GM21619 (cell line): Measurements from ENCODE around the gene SCGB1C2.

Source experiments
- ATAC-seq: cut with Tn5 transposase; IDR thresholded peaks from one replicate; pipeline ENCODE4 v1.9.1; 2021; ENCODE audit not compliant: unreplicated experiment

The SCGB1C2 gene

DNA sequence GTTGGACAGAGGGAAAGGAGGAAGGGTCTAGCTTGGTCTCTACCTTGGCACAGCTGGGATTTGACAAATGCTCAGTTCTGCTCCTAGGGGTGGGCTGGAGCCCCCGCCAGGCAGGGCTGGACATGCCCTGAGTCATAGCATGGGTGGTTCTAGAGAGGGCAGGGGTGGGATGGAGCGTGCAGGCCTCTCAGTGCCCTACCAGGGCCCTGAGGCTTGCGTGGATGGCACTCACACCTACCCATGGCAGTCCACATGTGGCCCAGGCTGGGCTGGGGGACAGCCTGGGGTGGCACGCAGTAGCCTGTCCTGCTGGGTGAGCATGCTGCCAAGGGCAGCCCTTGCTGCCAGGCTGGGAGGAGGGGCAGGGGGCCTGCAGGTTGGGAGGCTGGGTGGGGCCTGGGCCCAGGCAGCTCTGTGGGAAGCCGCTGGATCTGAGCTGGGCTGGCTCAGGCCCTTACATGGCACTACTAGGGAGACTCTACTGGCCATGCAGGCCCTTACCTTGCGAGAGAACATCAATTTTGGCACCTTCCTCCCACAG, 32.8 kb downstream of the SCGB1C2 start:
- ATAC-seq, result no peak

DNA sequence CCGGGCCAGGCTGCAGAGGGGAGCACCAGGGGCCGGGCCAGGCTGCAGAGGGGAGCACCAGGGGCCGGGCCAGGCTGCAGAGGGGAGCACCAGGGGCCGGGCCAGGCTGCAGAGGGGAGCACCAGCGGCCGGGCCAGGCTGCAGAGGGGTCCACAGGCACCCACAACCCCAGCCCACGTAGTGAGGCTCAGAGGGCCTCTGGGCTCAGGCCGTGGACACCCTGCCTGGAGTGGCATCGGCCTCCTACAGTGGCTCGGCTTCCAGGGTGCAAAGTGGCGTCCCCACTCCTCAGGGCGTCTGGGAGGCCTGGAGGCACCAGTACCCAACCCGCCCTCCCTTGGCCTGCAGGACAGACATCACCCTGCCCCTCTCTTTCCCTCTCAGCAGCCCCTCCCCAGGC, 34.5 kb downstream of the SCGB1C2 start:
- no peak for ATAC-seq

DNA sequence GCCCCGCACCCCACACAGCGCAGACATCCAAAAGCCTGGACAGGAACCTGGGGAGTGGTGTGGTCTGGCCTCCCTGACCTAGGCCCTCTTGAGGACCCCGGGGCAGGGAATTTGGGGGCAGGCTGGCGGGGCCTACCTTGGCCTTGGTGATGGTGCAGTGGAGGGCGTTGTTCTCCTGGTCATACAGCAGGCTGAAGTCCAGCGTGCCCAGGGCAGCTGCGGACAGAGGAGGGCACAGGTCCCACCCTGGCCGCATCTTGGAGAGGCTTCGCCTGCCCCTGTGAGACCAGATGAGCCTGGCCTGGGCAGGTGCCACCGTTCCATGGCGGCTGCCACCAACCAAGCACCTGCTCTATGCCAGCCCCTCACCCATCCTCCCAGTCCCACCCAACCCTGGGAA, 35.0 kb downstream of the SCGB1C2 start:
- ATAC-seq, result no peak

- no peak for ATAC-seq
Measured at GRCh38 chr17:173166-173911, 36.0 kb downstream of the SCGB1C2 start.

GRCh38 chr17:177155-177554, 39.8 kb downstream of the SCGB1C2 start:
- no peak for ATAC-seq

GRCh38 chr17:177762-178161, 40.4 kb downstream of the SCGB1C2 start:
- ATAC-seq, result no peak

- no peak for ATAC-seq
Measured at GRCh38 chr17:178292-179065, 41.1 kb downstream of the SCGB1C2 start.

- ATAC-seq, result no peak
Measured at GRCh38 chr17:179066-179432, 41.7 kb downstream of the SCGB1C2 start.

- ATAC-seq, result no peak
Measured at GRCh38 chr17:179781-180380, 42.5 kb downstream of the SCGB1C2 start.

DNA sequence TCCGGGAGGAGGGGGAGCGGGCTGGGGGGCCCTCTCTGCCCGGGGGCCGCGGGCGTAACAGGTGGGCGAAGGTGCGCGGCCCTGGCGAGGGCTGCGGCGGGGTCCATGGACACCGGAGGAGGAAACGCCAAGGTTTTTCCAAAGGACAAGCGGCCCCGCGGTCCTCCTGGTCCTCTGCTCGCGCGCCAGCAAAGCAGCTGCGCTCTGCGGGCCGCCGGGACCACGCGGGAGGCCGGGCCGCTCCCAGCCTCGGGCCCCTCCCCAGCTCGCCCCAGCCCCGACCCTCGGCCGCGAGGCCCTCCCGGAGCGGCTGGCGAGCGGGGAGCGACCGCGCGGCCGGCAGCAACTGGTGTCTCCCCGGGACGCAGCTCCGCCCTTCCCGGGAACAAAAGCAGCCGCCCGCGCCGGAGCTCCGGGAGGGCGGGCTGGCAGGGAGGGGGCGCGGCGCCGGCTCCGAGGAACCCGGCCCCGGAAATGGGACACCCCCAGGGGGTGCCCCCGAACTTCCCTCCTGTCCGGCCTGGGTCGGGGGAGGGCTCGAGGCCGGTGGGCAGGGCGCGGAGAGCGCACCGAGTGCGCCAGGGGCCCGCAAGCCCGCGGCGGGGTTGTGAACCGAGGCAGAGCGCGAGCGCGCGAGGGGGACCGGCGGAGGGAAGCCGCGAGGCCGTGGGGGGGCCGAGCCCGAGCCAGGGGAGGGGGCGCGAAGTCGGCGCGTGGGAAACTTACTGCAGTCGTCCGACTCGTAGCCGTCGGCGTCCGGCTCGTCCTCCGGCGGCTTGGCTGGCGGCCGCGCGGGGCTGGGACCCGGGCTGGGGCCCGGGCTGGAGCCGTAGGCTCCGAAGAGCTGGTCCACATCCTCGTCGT, 43.2 kb downstream of the SCGB1C2 start:
- no peak for ATAC-seq

- ATAC-seq, result no peak
Measured at GRCh38 chr17:181245-182049, 44.1 kb downstream of the SCGB1C2 start, which contains the start of gene DOC2B. Gene DOC2B, minus strand, starts transcription at chr17:181650. Its CDS starts 171 bp downstream, at chr17:181479.

GRCh38 chr17:182050-182751, 44.8 kb downstream of the SCGB1C2 start:
- no peak for ATAC-seq

DNA sequence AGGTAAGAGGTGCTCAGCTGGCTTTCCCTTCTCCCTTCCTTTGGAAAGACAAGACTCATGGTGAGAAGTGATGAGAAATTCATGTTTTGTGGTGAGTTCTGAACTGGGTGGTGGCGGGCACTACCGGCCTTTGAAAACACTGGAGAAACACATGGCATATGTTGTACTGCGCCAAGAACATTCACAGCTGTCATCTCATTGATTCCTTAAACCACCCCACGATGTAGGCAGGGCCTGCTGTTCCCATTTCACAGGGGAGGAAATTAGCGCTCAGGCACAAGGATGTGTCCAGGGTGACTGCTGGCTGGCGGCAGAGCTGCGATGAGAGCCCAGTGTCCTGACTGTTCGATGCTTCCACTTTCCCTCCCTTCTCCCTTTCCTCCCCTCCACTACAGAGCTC, 45.7 kb downstream of the SCGB1C2 start:
- no peak for ATAC-seq

- ATAC-seq, result no peak
Measured at GRCh38 chr17:185445-186138, 48.2 kb downstream of the SCGB1C2 start.

DNA sequence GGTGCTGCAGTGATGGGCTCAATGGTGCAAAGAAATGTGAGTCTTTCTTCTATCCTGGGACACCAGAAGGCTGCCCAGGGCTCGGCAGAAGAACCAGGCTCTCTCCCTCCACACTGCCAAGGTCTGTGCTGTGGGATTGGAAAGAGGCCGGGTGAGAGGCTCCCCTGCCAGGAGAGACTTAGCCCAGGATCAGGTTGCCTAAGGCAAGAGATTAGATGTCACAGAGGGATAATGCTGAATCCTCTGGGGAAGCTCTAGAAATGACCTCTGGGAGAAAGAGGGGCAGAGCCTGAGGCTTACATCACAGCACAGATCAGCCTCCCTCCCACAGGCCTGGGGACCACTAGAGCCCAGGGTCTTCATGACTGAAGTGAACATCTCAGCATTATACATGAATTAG, 49.8 kb downstream of the SCGB1C2 start:
- ATAC-seq, result no peak
